GM23248 (cell line): ENCODE results near the gene ITGA11.

Experiments used
- EZH2 ChIP-seq: fragments of 200-600 bp; sonication (generic); IDR thresholded peaks from 2 replicates; pipeline ENCODE4 v1.6.1; 2018; ENCODE audit warnings: antibody characterized with exemption, mild to moderate bottlenecking; ENCODE audit not compliant: insufficient read depth, poor library complexity, severe bottlenecking
- EZH2phosphoT487 ChIP-seq: fragments of 200-600 bp; sonication (generic); IDR thresholded peaks from 2 replicates; pipeline ENCODE4 v1.6.1; 2018; ENCODE audit warnings: antibody characterized with exemption, moderate library complexity, mild to moderate bottlenecking, low read depth; ENCODE audit not compliant: insufficient read depth

DNA sequence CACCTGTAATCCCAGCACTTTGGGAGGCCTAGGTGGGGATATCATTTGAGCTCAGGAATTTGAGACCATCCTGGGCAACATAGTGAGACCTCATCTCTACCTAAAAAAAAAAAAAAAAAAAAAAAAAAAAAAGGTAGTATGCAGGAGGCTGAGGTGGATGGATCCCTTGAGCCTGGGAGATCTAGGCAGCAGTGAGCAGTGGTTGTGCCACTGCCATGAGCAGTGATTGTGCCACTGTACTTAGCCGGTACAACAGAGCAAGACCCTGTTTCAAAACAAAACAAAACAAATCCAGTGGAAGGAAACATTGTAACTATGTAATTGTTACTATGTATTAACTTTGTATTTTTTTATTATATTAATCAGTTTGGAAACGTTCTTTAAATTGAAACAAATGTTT, 148.6 kb downstream of the ITGA11 start:
- TF ChIP-seq EZH2 (no peak), EZH2phosphoT487 (no peak)
